Thyroid gland (tissue), 4 donors: Measurements from ENCODE around the gene RTP5. TPM values are rescaled to one million over a fixed set of nuclear protein-coding genes. Genes with fewer than 3 reads are reported as not detected.

Source experiments
- DNase-seq, 2 donors: peaks; one replicate each; pipeline ENCODE4 v3.0.0-alpha.2; 2019
- H3K27ac ChIP-seq, 3 donors: fragments of 200-600 bp; sonication (generic); 1 replicate in 2 of 3; 2 replicates in 1 of 3; pipeline ENCODE4 v1.5.1; 2016 to 2019; ENCODE audit warnings: mild to moderate bottlenecking in 1 of 3, moderate library complexity in 1 of 3
- H3K27me3 ChIP-seq: fragments of 200-600 bp; sonication (generic); one replicate; pipeline ENCODE4 v1.5.1; 2019
- H3K36me3 ChIP-seq, 2 donors: fragments of 200-600 bp; sonication (generic); one replicate each; pipeline ENCODE4 v1.5.1; 2016 to 2019
- H3K4me1 ChIP-seq, 2 donors: fragments of 200-600 bp; sonication (generic); one replicate each; pipeline ENCODE4 v1.5.1; 2017 to 2019
- H3K4me3 ChIP-seq, 3 donors: fragments of 200-600 bp; sonication (generic); replicated peaks in 1 of 3; 1 replicate in 2 of 3; 2 replicates in 1 of 3; pipeline ENCODE4 v1.5.1; 2016; ENCODE audit warnings: mild to moderate bottlenecking in 1 of 3
- H3K9me3 ChIP-seq: fragments of 200-600 bp; sonication (generic); one replicate; pipeline ENCODE4 v1.5.1; 2017
- POLR2A ChIP-seq, 2 donors: fragments of 450-650 bp; IDR thresholded peaks; one replicate each; pipeline ENCODE4 v1.6.1; 2017; ENCODE audit warnings: antibody characterized with exemption in 2 of 2, mild to moderate bottlenecking in 2 of 2, moderate library complexity in 1 of 2
- WGBS, 2 donors: methylation state at CpG; one replicate each; pipeline ENCODE4 v1.1.5; 2017; 5-methylcytosine and 5-hydroxymethylcytosine counted together
- intact Hi-C: fragments of 100-400 bp; cut with DNase I; formaldehyde crosslinking; loops from one replicate; pipeline ENCODE4 v1.15.1; 2023
- total RNA-seq, 4 donors: library from RNA; depleted of rRNA; stranded (reverse); fragments of >200 nt; gene quantifications; one replicate each; pipeline ENCODE4 v1.2.3, GENCODE V29; 2016
- TF ChIP-seq, protein P1 (sequence below), 6 experiments: fragments of 200-600 bp in 3 of 6; fragments of 450-650 bp in 3 of 6; sonication (generic) in 3 of 6; IDR thresholded peaks; one replicate each; pipeline ENCODE4 v1.5.1; 2016 to 2019; ENCODE audit warnings: antibody characterized with exemption in 6 of 6, mild to moderate bottlenecking in 2 of 6, inconsistent platforms in 1 of 6, moderate library complexity in 1 of 6

RTP5 gene
- total RNA-seq, 4 donors from 2014 or later: 0.13 TPM; not detected in 3

DNA sequence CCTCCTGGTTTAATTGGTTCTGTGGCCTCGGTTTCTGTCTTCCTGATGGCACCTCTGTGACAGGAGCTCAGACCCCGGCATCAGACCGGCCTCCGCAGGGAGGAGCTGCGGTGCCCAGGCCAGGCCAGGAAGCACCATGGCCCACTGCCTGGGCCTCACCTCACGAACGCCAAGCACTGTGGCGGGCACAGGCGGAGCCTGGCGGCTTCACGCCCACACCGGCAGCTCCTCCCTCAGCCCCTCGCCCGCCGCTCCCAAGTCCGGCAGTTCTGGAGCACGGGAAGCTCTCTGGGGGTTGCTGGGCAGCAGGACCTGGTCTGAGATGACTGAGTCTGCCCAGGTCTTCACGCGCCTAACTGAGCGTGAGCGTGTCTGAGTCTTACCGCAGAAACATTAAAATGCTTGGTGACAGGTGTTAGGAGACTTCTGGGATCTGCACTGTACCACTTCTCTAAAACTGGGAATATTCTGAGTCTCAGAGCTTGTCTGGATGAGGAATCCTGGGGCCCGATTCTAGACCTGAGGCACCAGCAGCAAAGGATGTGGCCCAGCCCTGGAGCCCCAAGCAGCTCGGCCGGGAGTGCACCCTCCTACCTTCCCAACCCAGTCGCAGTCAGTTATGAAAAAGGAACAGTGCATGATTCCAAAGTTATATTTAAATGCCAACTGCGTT is 21.9 kb downstream of the RTP5 start:
- H3K27me3 ChIP-seq: no peaks in the 10 kb centered on the region
- DNase-seq: no peak
- H3K27ac ChIP-seq: no peak overlapping the region
- TF ChIP-seq, protein P1, sequence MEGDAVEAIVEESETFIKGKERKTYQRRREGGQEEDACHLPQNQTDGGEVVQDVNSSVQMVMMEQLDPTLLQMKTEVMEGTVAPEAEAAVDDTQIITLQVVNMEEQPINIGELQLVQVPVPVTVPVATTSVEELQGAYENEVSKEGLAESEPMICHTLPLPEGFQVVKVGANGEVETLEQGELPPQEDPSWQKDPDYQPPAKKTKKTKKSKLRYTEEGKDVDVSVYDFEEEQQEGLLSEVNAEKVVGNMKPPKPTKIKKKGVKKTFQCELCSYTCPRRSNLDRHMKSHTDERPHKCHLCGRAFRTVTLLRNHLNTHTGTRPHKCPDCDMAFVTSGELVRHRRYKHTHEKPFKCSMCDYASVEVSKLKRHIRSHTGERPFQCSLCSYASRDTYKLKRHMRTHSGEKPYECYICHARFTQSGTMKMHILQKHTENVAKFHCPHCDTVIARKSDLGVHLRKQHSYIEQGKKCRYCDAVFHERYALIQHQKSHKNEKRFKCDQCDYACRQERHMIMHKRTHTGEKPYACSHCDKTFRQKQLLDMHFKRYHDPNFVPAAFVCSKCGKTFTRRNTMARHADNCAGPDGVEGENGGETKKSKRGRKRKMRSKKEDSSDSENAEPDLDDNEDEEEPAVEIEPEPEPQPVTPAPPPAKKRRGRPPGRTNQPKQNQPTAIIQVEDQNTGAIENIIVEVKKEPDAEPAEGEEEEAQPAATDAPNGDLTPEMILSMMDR (IDR thresholded peaks at IDR 0.05): no peak
- no peak for TF ChIP-seq POLR2A (IDR thresholded peaks at IDR 0.05)
- no peaks in the 10 kb centered on the region for H3K36me3 ChIP-seq
- peaks cover 12 to 32% of the 10 kb centered on the region in 2 donors for H3K4me1 ChIP-seq
- H3K9me3 ChIP-seq: no peaks in the 10 kb centered on the region
- 94% methylated on average over 26 to 27 of the region's 27 CpGs for WGBS, 2 donors
- intact Hi-C loops: no loop called here
- no peak overlapping the region for H3K4me3 ChIP-seq

DNA sequence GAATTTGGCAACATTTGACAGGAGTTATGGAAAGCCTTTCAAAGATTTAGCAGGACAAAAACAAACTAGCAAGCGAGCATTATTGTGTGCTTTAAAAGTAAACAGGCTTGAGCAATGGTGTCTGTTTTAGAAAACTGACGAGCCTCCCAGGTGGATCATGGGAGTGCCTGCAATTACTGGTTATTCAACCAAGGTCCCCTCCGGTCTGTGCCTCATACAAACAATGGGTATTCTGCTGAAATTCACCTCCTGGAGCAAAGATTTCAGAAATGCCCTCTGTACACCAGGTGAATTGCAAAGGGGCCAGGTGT is 22.4 kb downstream of the RTP5 start:
- intact Hi-C loops: no loop called here

DNA sequence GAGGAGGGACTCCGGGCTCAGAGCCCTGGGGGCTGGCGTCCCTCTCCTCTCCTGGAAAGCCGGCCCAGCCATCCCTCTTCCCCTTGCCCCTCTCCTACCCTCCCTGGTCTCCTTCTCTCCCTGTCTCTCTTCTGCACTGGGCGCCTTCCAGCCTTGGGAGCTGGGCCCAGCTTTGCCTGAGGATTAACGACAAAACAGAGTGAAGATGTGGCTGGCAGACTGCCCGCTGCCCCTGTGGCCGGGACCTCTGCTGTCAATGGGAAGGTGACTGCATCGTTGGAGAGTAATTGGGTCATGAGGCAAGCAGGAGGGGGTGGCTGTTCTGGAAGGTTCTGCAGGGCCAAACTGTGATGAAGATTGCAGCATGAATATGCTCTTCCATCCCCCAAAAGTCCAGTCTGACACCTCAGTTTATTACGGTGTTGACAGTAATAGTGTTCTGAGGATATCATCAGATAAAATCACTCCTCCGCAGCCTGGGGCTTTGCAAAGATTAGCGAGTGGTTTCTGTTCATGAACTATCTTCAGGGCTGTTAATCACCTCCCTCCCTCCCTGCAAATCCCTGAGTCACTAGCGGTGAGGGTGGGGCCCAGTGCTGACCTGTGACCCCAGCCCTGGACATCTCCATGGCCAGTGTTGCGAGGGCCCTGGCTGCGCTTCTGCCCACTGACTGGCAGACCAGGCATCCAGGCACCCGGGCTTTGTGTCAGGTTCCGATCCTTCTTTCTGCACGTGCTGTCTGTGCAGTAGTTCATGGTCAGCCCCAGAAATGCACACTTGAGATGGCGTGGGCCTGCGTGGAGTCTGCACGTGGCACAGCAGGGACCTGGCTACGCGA is 23.0 kb downstream of the RTP5 start:
- 77 to 83% methylated on average over 21 to 22 of the region's 22 CpGs for WGBS, 2 donors
- intact Hi-C loops: no loop called here
- peak in 1 of 2 donors; percentile 2 for DNase-seq

More for the DNA sequence above, 22.4 kb downstream of the RTP5 start:
- Histone ChIP-seq H3K27ac (no peak overlapping the region), H3K4me3 (no peak overlapping the region), H3K4me1 (peaks cover 12 to 34% of the 10 kb centered on the region in 2 donors), H3K27me3 (no peaks in the 10 kb centered on the region), H3K36me3 (no peaks in the 10 kb centered on the region), H3K9me3 (no peaks in the 10 kb centered on the region)
- TF ChIP-seq, protein P1 (IDR thresholded peaks at IDR 0.05): no peak
- no peak for TF ChIP-seq POLR2A (IDR thresholded peaks at IDR 0.05)
- 85 to 89% methylated on average over 3 of the region's 3 CpGs for WGBS, 2 donors
- no peak for DNase-seq

DNA sequence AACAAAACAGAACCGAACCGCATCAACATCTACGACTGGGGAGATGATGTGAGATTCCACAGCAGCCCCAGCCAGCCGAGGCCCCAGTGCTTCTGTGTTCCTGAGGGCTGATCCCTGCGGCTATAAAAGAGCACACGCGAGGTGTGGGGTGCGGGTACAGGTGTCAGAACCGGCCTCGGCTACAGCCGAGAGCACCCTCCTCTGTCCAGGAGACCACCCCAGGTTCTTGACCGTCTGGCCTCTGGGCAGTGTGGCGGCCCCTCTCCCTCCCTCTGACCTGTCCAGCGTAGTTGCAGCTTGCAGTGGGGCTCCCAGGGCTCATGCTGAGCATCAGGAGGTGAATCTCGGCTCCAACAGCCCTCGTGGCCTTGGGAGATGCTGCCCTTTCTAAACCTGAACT is 23.7 kb downstream of the RTP5 start:
- no peak overlapping the region for H3K4me3 ChIP-seq
- intact Hi-C loops: no loop called here
- 86 to 94% methylated on average over 15 to 16 of the region's 16 CpGs for WGBS, 2 donors
- no peak overlapping the region for H3K27ac ChIP-seq
- H3K36me3 ChIP-seq: no peaks in the 10 kb centered on the region
- no peak for DNase-seq
- no peaks in the 10 kb centered on the region for H3K9me3 ChIP-seq
- no peak for TF ChIP-seq POLR2A (IDR thresholded peaks at IDR 0.05)
- TF ChIP-seq, protein P1 (IDR thresholded peaks at IDR 0.05): no peak
- no peaks in the 10 kb centered on the region for H3K27me3 ChIP-seq
- H3K4me1 ChIP-seq: peaks cover 12 to 39% of the 10 kb centered on the region in 2 donors

More for the DNA sequence above, 23.0 kb downstream of the RTP5 start:
- Histone ChIP-seq H3K4me1 (peaks cover 12 to 39% of the 10 kb centered on the region in 2 donors), H3K27ac (no peak overlapping the region), H3K4me3 (no peak overlapping the region), H3K27me3 (no peaks in the 10 kb centered on the region), H3K36me3 (no peaks in the 10 kb centered on the region), H3K9me3 (no peaks in the 10 kb centered on the region)
- TF ChIP-seq, protein P1 (IDR thresholded peaks at IDR 0.05): no peak
- TF ChIP-seq POLR2A (IDR thresholded peaks at IDR 0.05): no peak
